Endothelial cell of umbilical vein (primary cell): Measurements from ENCODE around the gene FAM120B. TPM values are rescaled to one million over a fixed set of nuclear protein-coding genes. Genes with fewer than 3 reads are reported as not detected.

ENCODE experiments used
- BruUV-seq: library from RNA; stranded (reverse); fragments of 400-500 nt; replicated peaks from 2 replicates; lab custom pipeline; 2021; lab: Mats Ljungman, UMichigan
- CTCF ChIA-PET: fragments of 300-600, 350-600 bp; sonication (Branson Sonifier 250); formaldehyde crosslinking; loops from one replicate; lab custom pipeline; 2021; ENCODE audit warnings: antibody characterized with exemption, inconsistent platforms; lab: Charles Lee
- POLR2A ChIA-PET: fragments of 300-600, 350-600 bp; sonication (Branson Sonifier 250); formaldehyde crosslinking; loops from one replicate; lab custom pipeline; 2021; ENCODE audit warnings: antibody characterized with exemption, inconsistent platforms; lab: Charles Lee
- DNase-seq: peaks from one replicate; pipeline ENCODE4 v3.0.0-alpha.2; 2011; ENCODE audit warnings: low read depth, low spot score
- FAIRE-seq: peaks from 2 replicates; lab custom pipeline; 2011; peaks lifted over from hg19 to GRCh38; lab: Jason Lieb, UNC
- H2AFZ ChIP-seq: 2 replicates; pipeline ENCODE4 v1.6.0; 2012; ENCODE audit warnings: low read depth, low read length, control low read depth, inconsistent platforms
- H3K27ac ChIP-seq: 2 replicates; pipeline ENCODE4 v1.5.1; 2011; ENCODE audit warnings: low read depth, mild to moderate bottlenecking, control low read depth, low read length, moderate library complexity; ENCODE audit not compliant: insufficient read depth
- H3K27me3 ChIP-seq, 2 experiments: 2 replicates each; pipeline versions ENCODE4 v1.6.0 to v1.6.1; 2011; ENCODE audit warnings: low read length in 2 of 2, mixed read lengths in 1 of 2; ENCODE audit not compliant: control insufficient read depth in 2 of 2, insufficient read depth in 2 of 2
- H3K36me3 ChIP-seq, 2 experiments: 2 replicates in 1 of 2; 3 replicates in 1 of 2; pipeline ENCODE4 v1.5.1; 2011; ENCODE audit warnings: low read length in 2 of 2, mild to moderate bottlenecking in 1 of 2, moderate library complexity in 1 of 2; ENCODE audit not compliant: control insufficient read depth in 2 of 2, insufficient read depth in 2 of 2; ENCODE audit errors: extremely low read depth in 1 of 2
- H3K4me1 ChIP-seq: 3 replicates; pipeline ENCODE4 v1.5.1; 2011; ENCODE audit warnings: mild to moderate bottlenecking, low read length; ENCODE audit not compliant: control insufficient read depth, insufficient read depth; ENCODE audit errors: extremely low read depth
- H3K4me2 ChIP-seq: 2 replicates; pipeline ENCODE4 v1.6.1; 2011; ENCODE audit warnings: low read length, control low read depth, mixed read lengths; ENCODE audit not compliant: insufficient read depth
- H3K4me3 ChIP-seq, 3 experiments: fragments of 200-600 bp in 1 of 3; sonication (generic), shearing (Covaris generic) in 1 of 3; replicated peaks in 1 of 3; 2 replicates each; pipeline ENCODE4 v1.5.1; 2011 to 2016; ENCODE audit warnings: control low read depth in 3 of 3, low read length in 3 of 3, mild to moderate bottlenecking in 2 of 3, inconsistent platforms in 1 of 3, low read depth in 1 of 3, moderate library complexity in 1 of 3; ENCODE audit not compliant: insufficient read depth in 1 of 3
- H3K79me2 ChIP-seq: 2 replicates; pipeline ENCODE4 v1.6.0; 2012; ENCODE audit warnings: low read length, inconsistent platforms; ENCODE audit not compliant: control insufficient read depth, insufficient read depth
- H3K9ac ChIP-seq: replicated peaks from 2 replicates; pipeline ENCODE3; 2011; ENCODE audit warnings: low read length, control low read depth; ENCODE audit not compliant: insufficient read depth; ENCODE audit errors: extremely low read depth
- H3K9me1 ChIP-seq: replicated peaks from 3 replicates; pipeline ENCODE4 v1.6.0; 2011; ENCODE audit warnings: mild to moderate bottlenecking, low read length; ENCODE audit not compliant: control insufficient read depth, insufficient read depth; ENCODE audit errors: extremely low read depth
- H3K9me3 ChIP-seq: replicated peaks from 2 replicates; pipeline ENCODE4 v1.5.1; 2012; ENCODE audit warnings: low read length, inconsistent platforms; ENCODE audit not compliant: control insufficient read depth, insufficient read depth
- H4K20me1 ChIP-seq: replicated peaks from 2 replicates; pipeline ENCODE3; 2011; ENCODE audit warnings: mild to moderate bottlenecking, low read length; ENCODE audit not compliant: control insufficient read depth, insufficient read depth; ENCODE audit errors: extremely low read depth
- CTCF ChIP-seq, 2 donors: IDR thresholded peaks; 1 replicate in 1 of 2; 2 replicates in 1 of 2; pipeline ENCODE4 v1.5.1; 2011; ENCODE audit warnings: low read length in 2 of 2, mild to moderate bottlenecking in 2 of 2, moderate library complexity in 2 of 2, control low read depth in 1 of 2, inconsistent platforms in 1 of 2, low read depth in 1 of 2; ENCODE audit not compliant: insufficient read depth in 1 of 2; ENCODE audit errors: extremely low read depth in 1 of 2
- EZH2 ChIP-seq: IDR thresholded peaks from 2 replicates; pipeline ENCODE4 v1.6.1; 2012; ENCODE audit warnings: borderline replicate concordance, low read depth, mild to moderate bottlenecking, moderate library complexity, low read length, inconsistent platforms; ENCODE audit not compliant: severe bottlenecking
- JUN ChIP-seq: IDR thresholded peaks from 2 replicates; pipeline ENCODE4 v1.6.1; 2011; ENCODE audit warnings: borderline replicate concordance, low read depth; ENCODE audit not compliant: insufficient read length, insufficient read depth
- MAX ChIP-seq: IDR thresholded peaks from 2 replicates; pipeline ENCODE4 v1.6.1; 2011; ENCODE audit not compliant: insufficient read depth, insufficient read length
- MYC ChIP-seq: IDR thresholded peaks from one replicate; pipeline ENCODE4 v1.6.1; 2011; ENCODE audit warnings: mild to moderate bottlenecking, low read depth, low read length
- POLR2A ChIP-seq: IDR thresholded peaks from 2 replicates; pipeline ENCODE4 v1.6.1; 2012; ENCODE audit warnings: low read depth, mild to moderate bottlenecking, control low read depth, low read length
- POLR2AphosphoS5 ChIP-seq: IDR thresholded peaks from 2 replicates; pipeline ENCODE4 v1.6.1; 2012; ENCODE audit warnings: low read depth, mild to moderate bottlenecking, control low read depth, low read length, moderate library complexity; ENCODE audit not compliant: insufficient read depth
- dilution Hi-C: fragments of 300-500 bp; cut with MboI; formaldehyde crosslinking; loops from one replicate; pipeline ENCODE4 v1.15.0; 2019; ENCODE audit warnings: low sequenced_read_pairs; ENCODE audit not compliant: extremely low pct_ligation_motif_present
- intact Hi-C: fragments of 100-400 bp; cut with micrococcal nuclease; formaldehyde crosslinking; loops from one replicate; pipeline ENCODE4 v1.10.0; 2022
- polyA plus RNA-seq, 4 experiments: library from polyadenylated mRNA; depleted of rRNA in 3 of 4; stranded (reverse) in 3 of 4; unstranded in 1 of 4; fragments of >200 nt; gene quantifications; 2 replicates each; pipeline versions ENCODE4 v1.2.1 to v1.2.3, GENCODE V29; 2011 to 2012; ENCODE audit warnings: missing spikeins in 1 of 4
- total RNA-seq: library from RNA; stranded (reverse); gene quantifications from 2 replicates; pipeline ENCODE4 v1.2.3, GENCODE V29; 2021

FAM120B gene
- total and polyA plus RNA-seq, 2 donors (not counting 3 experiments of a cell fraction or from before 2014, with no cell fraction given) = 10.8 to 28.2 TPM

GRCh38 chr6:170368544-170368943 lies 62.0 kb downstream of the FAM120B start:
- Histone ChIP-seq H3K79me2 (no peaks in the 10 kb centered on the region), H3K9ac (no peak overlapping the region), H3K4me3 (no peak overlapping the region), H3K9me3 (no peaks in the 10 kb centered on the region), H3K27ac (no peak overlapping the region), H3K4me2 (no peak overlapping the region), H3K27me3 (no peaks in the 10 kb centered on the region), H3K4me1 (no peaks in the 10 kb centered on the region), H4K20me1 (no peaks in the 10 kb centered on the region), H3K36me3 (peaks cover 0 to 2% of the 10 kb centered on the region in 2 experiments), H2AFZ (no peak overlapping the region), H3K9me1 (no peaks in the 10 kb centered on the region)
- no TSS peak for BruUV-seq
- no peak for TF ChIP-seq EZH2
- TF ChIP-seq POLR2AphosphoS5 = no peak
- TF ChIP-seq MAX = no peak
- TF ChIP-seq MYC = no peak
- TF ChIP-seq CTCF (IDR thresholded peaks at IDR 0.05; ENCODE audit: extremely low read depth in 1 of 2, insufficient read depth in 1 of 2, low read depth in 1 of 2, low read length in 2 of 2) = no peak
- TF ChIP-seq POLR2A = no peak
- TF ChIP-seq JUN = no peak
- FAIRE-seq (no peak), DNase-seq (no peak)
- intact Hi-C loops = no loop called here
- POLR2A ChIA-PET = no interaction called here
- dilution Hi-C loops = no loop called here
- CTCF ChIA-PET = no interaction called here
